ENCODE results near the gene LUC7L.
"Not testable (repeated sequence)": the region's sequence is repeated elsewhere in the genome, so short reads cannot be mapped to it uniquely, and the experiment has no call there.

LUC7L gene

DNA sequence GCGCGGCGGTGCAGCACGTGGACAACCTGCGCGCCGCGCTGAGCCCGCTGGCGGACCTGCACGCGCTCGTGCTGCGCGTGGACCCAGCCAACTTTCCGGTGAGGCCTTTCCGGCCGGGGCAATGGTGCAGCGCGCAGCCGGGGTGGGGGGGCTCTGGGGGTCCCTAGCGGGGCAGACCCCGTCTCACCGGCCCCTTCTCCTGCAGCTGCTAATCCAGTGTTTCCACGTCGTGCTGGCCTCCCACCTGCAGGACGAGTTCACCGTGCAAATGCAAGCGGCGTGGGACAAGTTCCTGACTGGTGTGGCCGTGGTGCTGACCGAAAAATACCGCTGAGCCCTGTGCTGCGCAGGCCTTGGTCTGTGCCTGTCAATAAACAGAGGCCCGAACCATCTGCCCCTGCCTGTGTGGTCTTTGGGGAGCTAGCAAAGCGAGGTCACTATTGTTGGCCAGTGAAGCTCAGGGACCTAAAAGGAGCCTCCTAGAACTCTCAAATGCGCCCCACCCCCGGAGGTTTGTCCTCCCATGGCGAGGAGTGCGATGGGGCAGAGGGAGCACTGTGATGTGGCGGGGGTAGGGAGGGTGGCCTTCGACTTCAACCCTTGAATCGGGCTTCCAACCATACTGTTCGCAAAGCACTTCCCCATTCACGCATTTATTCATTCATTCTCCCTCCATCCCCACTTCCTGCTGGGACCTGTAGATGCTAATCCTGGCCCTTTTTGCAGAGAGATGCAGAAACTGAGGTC is 62.7 kb downstream of the LUC7L start:
- Histone ChIP-seq H3K27me3 (ENCODE audit: control insufficient read depth, insufficient read depth, low read length, poor library complexity, severe bottlenecking) (peaks cover 89% of the 10 kb centered on the region), H3K36me3 (ENCODE audit: control insufficient read depth, insufficient read depth, low read length) (no peaks in the 10 kb centered on the region), H3K4me1 (ENCODE audit: control insufficient read depth, insufficient read depth, low read length) (peaks cover 13% of the 10 kb centered on the region), H3K4me3 (ENCODE audit: insufficient read depth, low read depth, low read length) (no peak overlapping the region), H3K9me3 (ENCODE audit: control insufficient read depth, low read length) (no peaks in the 10 kb centered on the region), H3K27ac (ENCODE audit: insufficient read depth, low read depth, low read length, poor library complexity, severe bottlenecking) (no peak overlapping the region)
- WGBS, 2 experiments: 14 to 15% methylated on average over 45 of the region's 45 CpGs

DNA sequence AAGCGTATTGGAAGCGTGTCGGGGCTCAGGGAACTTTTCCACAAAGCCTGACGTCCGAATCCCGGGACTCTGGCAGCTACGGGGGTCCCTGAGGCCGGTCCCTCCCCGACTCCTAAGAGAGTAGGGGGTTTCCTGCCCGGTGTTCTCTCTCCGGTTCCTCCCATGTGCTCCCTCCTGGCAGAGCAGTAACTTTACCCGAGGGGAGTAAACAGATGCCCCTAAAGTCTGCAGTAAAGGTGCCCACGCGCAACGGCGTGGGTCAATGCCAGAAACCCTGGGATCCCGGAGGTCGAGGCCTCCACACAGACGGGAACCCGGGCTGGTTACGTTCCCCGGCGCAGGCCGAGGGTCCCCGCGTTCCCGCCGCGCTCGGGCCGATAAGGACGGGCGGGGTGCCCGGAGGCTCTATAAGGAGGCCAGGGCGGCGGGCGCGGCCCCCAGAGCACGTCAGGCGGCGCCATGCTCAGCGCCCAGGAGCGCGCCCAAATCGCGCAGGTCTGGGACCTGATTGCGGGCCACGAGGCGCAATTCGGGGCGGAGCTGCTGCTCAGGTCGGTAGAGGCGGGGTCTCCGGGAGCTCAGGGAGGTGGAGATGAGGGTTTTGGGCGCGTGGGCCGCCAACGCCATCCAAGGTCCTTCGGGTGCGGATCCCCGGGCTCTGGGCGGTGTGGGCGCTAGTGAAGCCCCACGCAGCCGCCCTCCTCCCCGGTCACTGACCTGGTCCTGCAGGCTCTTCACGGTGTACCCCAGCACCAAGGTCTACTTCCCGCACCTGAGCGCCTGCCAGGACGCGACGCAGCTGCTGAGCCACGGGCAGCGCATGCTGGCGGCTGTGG is 63.5 kb downstream of the LUC7L start, which contains the start of gene HBM:
TSS of gene HBM (plus strand) at position 440 of the 836 bp plus-strand sequence. CDS start at position 460, 20 bp downstream.
- Histone ChIP-seq H3K9me3 (ENCODE audit: control insufficient read depth, low read length) (no peaks in the 10 kb centered on the region), H3K4me1 (ENCODE audit: control insufficient read depth, insufficient read depth, low read length) (peaks cover 13% of the 10 kb centered on the region), H3K27ac (ENCODE audit: insufficient read depth, low read depth, low read length, poor library complexity, severe bottlenecking) (no peak within 1 kb of the TSS), H3K36me3 (ENCODE audit: control insufficient read depth, insufficient read depth, low read length) (no peaks in the 10 kb centered on the region), H3K4me3 (ENCODE audit: insufficient read depth, low read depth, low read length) (no peak within 1 kb of the TSS), H3K27me3 (ENCODE audit: control insufficient read depth, insufficient read depth, low read length, poor library complexity, severe bottlenecking) (peaks cover 89% of the 10 kb centered on the region)
- WGBS, 2 experiments: 6 to 7% methylated on average over 75 of the region's 75 CpGs

DNA sequence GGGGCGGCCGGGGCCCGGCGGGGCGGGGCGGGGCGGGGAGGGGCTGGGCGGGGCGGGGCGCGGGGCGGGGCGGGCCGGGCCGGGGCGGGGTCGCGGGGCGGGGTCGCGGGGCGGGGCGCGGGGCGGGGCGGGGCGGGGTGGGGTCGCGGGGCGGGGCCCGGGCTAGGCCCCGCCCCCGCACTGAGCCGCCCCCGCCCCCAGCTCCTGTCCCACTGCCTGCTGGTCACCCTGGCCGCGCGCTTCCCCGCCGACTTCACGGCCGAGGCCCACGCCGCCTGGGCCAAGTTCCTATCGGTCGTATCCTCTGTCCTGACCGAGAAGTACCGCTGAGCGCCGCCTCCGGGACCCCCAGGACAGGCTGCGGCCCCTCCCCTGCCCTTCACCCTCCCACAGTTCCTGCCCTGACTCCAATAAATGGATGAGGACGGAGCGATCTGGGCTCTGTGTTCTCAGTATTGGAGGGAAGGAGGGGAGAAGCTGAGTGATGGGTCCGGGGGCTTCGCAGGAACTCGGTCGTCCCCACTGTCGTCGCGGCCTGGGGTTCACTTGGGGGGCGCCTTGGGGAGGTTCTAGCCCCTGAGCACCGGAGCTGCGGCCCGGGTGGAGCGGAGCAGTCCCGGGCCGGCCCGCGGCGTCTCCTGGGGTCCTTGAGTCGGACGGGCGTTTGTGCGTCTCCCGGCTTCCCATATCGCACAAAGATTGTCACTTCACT is 64.3 kb downstream of the LUC7L start:
- no peaks in the 10 kb centered on the region for H3K9me3 ChIP-seq (ENCODE audit: control insufficient read depth, low read length)
- peaks cover 83% of the 10 kb centered on the region for H3K27me3 ChIP-seq (ENCODE audit: control insufficient read depth, insufficient read depth, low read length, poor library complexity, severe bottlenecking)
- no peak overlapping the region for H3K27ac ChIP-seq (ENCODE audit: insufficient read depth, low read depth, low read length, poor library complexity, severe bottlenecking)
- 2% methylated on average over 52 to 74 of the region's 77 CpGs for WGBS, 2 experiments
- no peaks in the 10 kb centered on the region for H3K36me3 ChIP-seq (ENCODE audit: control insufficient read depth, insufficient read depth, low read length)
- no peak overlapping the region for H3K4me3 ChIP-seq (ENCODE audit: insufficient read depth, low read depth, low read length)
- H3K4me1 ChIP-seq (ENCODE audit: control insufficient read depth, insufficient read depth, low read length): peaks cover 13% of the 10 kb centered on the region

DNA sequence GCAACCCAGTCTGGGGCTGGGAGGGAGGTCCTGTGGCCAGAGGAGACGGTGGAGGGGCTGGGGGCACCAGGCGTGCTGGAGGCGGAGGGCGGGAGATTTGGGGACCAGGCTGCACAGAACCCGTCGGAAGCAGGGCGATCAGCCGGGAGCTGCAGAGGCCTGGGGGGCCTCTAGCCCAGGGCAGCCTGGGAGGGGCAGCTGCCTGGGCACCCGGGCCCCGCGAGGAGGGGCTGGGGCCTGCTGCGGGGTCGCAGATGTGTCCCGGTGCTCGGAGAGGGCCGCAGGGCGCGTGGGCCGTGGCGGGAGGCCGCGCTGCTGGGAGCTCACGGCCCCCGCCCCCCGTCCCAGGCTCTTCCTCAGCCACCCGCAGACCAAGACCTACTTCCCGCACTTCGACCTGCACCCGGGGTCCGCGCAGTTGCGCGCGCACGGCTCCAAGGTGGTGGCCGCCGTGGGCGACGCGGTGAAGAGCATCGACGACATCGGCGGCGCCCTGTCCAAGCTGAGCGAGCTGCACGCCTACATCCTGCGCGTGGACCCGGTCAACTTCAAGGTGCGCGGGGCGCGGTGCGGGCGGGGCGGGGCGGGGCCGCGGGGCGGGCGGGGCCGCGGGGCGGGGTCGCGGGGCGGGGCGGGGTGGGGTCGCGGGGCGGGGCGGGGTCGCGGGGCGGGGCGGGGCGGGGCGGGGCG is 65.0 kb downstream of the LUC7L start:
- not testable (repeated sequence) for H3K9me3 ChIP-seq (ENCODE audit: control insufficient read depth, low read length); H3K27ac ChIP-seq (ENCODE audit: insufficient read depth, low read depth, low read length, poor library complexity, severe bottlenecking); H3K4me3 ChIP-seq (ENCODE audit: insufficient read depth, low read depth, low read length); H3K36me3 ChIP-seq (ENCODE audit: control insufficient read depth, insufficient read depth, low read length)
- peaks cover 13% of the 10 kb centered on the region for H3K4me1 ChIP-seq (ENCODE audit: control insufficient read depth, insufficient read depth, low read length)
- peaks cover 81% of the 10 kb centered on the region for H3K27me3 ChIP-seq (ENCODE audit: control insufficient read depth, insufficient read depth, low read length, poor library complexity, severe bottlenecking)
- 0% methylated on average over 15 of the region's 80 CpGs for WGBS, 2 experiments

DNA sequence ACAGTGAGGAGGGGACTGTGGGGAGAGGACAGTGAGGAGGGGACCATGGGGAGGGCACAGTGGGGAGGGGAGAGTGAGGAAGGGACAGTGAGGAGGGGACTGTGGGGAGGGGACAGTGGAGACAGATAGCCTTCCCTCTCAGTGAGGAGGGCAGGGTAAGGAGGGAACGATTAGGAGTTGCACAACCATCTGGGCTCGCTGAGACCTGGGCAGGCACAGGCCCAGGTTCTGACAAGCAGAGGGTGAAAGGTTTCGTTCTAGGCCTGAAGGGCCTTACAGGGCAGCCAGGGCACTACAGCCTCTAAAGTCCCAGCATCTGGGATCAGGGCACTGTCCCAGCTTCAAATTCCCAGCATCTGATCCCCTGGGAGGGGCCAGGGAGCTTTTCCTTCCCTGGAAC is 65.6 kb downstream of the LUC7L start:
- H3K9me3 ChIP-seq (ENCODE audit: control insufficient read depth, low read length); H3K27ac ChIP-seq (ENCODE audit: insufficient read depth, low read depth, low read length, poor library complexity, severe bottlenecking); H3K4me3 ChIP-seq (ENCODE audit: insufficient read depth, low read depth, low read length); H3K36me3 ChIP-seq (ENCODE audit: control insufficient read depth, insufficient read depth, low read length): not testable (repeated sequence)
- peaks cover 79% of the 10 kb centered on the region for H3K27me3 ChIP-seq (ENCODE audit: control insufficient read depth, insufficient read depth, low read length, poor library complexity, severe bottlenecking)
- peaks cover 13% of the 10 kb centered on the region for H3K4me1 ChIP-seq (ENCODE audit: control insufficient read depth, insufficient read depth, low read length)
- WGBS, 2 experiments: no CpG with 5 or more reads among the region's 3 CpGs

DNA sequence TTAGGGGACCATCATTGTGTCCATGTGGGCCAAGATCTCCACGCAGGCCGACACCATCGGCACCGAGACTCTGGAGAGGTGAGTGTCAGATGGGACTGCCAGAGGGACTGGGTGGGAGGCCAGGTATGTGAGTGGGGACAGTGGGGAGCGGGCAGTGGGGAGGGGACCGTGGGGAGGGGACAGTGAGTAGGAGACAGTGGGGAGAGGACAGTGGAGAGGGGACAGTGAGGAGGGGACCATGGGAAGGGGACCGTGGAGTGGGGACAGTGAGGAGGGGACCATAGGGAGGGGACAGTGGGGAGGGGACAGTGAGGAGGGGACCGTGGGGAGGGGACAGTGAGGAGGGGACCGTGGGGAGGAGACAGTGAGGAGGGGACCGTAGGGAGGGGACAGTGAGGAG is 66.1 kb downstream of the LUC7L start:
- H3K9me3 ChIP-seq (ENCODE audit: control insufficient read depth, low read length); H3K27ac ChIP-seq (ENCODE audit: insufficient read depth, low read depth, low read length, poor library complexity, severe bottlenecking); H3K36me3 ChIP-seq (ENCODE audit: control insufficient read depth, insufficient read depth, low read length); H3K4me3 ChIP-seq (ENCODE audit: insufficient read depth, low read depth, low read length): not testable (repeated sequence)
- WGBS, 2 experiments: 82 to 88% methylated on average over 10 of the region's 10 CpGs
- Histone ChIP-seq H3K4me1 (ENCODE audit: control insufficient read depth, insufficient read depth, low read length) (peaks cover 13% of the 10 kb centered on the region), H3K27me3 (ENCODE audit: control insufficient read depth, insufficient read depth, low read length, poor library complexity, severe bottlenecking) (peaks cover 78% of the 10 kb centered on the region)

DNA sequence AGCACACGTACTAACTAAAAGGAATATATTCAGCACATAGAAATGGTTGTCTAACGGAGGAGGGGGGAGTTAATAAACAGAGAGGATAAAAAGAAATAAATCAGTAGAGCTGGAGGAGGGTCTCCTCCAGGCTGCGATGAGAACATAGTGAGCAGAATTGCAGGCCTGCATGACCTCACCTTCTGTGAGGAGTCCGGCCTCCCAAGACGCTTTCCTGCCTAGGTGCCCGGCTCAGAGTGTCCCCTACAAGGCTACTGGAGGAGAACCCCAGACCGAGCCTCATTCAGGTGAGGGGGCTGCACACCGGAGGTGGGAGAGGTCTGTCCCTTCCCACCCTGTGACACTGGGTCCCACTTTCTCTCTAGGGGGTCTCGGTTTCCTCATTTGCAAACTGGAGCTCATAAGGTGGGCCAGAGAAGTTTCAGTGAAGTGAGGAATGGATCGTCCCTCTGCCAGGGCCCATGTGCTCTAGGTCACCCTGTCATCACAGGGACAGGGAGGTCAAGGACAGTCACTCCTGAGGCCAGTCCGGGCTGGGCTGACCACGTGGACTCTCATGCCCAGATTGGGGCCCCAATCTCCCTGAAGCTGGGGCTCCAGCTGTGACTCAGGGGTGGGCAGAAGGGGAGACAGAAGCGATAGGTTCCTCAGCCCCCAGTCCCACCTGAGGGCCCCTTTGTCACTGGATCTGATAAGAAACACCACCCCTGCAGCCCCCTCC is 66.8 kb downstream of the LUC7L start:
- Histone ChIP-seq H3K27me3 (ENCODE audit: control insufficient read depth, insufficient read depth, low read length, poor library complexity, severe bottlenecking) (peaks cover 78% of the 10 kb centered on the region), H3K4me1 (ENCODE audit: control insufficient read depth, insufficient read depth, low read length) (peaks cover 13% of the 10 kb centered on the region), H3K36me3 (ENCODE audit: control insufficient read depth, insufficient read depth, low read length) (no peaks in the 10 kb centered on the region), H3K9me3 (ENCODE audit: control insufficient read depth, low read length) (no peaks in the 10 kb centered on the region), H3K27ac (ENCODE audit: insufficient read depth, low read depth, low read length, poor library complexity, severe bottlenecking) (no peak overlapping the region), H3K4me3 (ENCODE audit: insufficient read depth, low read depth, low read length) (no peak overlapping the region)
- WGBS, 2 experiments: 89 to 93% methylated on average over 13 of the region's 13 CpGs

DNA sequence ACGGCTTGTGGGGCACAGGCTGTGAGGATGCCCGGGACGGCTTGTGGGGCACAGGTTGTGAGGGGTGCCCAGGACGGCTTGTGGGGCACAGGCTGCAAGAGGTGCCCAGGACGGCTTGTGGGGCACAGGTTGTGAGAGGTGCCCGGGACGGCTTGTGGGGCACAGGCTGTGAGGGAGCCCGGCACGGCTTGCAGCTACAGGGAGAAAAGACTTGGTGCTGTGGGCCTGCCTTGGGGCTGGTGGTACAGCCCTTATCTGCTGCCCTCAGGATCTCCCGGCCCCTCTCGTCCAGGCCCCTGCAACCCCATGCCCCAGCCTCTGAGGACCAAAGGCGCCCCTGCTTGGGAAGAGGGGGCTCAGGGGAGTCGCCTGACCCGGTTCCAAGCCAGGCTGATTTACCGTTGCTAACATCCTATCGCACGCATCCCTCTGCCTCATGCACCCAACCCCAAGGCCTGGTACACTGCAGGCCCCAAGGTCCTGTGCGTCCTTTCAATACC is 68.5 kb downstream of the LUC7L start:
- H3K27me3 ChIP-seq (ENCODE audit: control insufficient read depth, insufficient read depth, low read length, poor library complexity, severe bottlenecking): peaks cover 78% of the 10 kb centered on the region

DNA sequence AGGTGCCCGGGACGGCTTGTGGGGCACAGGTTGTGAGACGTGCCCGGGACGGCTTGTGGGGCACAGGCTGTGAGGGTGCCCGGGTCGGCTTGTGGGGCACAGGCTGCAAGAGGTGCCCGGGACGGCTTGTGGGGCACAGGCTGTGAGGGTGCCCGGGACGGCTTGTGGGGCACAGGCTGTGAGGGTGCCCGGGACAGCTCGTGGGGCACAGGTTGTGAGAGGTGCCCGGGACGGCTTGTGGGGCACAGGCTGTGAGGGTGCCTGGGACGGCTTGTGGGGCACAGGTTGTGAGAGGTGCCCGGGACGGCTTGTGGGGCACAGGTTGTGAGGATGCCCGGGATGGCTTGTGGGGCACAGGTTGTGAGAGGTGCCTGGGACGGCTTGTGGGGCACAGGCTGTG is 69.0 kb downstream of the LUC7L start:
- not testable (repeated sequence) for H3K4me1 ChIP-seq (ENCODE audit: control insufficient read depth, insufficient read depth, low read length); H3K27ac ChIP-seq (ENCODE audit: insufficient read depth, low read depth, low read length, poor library complexity, severe bottlenecking); H3K9me3 ChIP-seq (ENCODE audit: control insufficient read depth, low read length); H3K36me3 ChIP-seq (ENCODE audit: control insufficient read depth, insufficient read depth, low read length); H3K4me3 ChIP-seq (ENCODE audit: insufficient read depth, low read depth, low read length)
- H3K27me3 ChIP-seq (ENCODE audit: control insufficient read depth, insufficient read depth, low read length, poor library complexity, severe bottlenecking): peaks cover 78% of the 10 kb centered on the region
- 78 to 80% methylated on average over 17 to 20 of the region's 20 CpGs for WGBS, 2 experiments

More for the DNA sequence above, 68.5 kb downstream of the LUC7L start:
- Histone ChIP-seq H3K4me3 (ENCODE audit: insufficient read depth, low read depth, low read length) (no peak overlapping the region), H3K27ac (ENCODE audit: insufficient read depth, low read depth, low read length, poor library complexity, severe bottlenecking) (no peak overlapping the region), H3K36me3 (ENCODE audit: control insufficient read depth, insufficient read depth, low read length) (no peaks in the 10 kb centered on the region), H3K4me1 (ENCODE audit: control insufficient read depth, insufficient read depth, low read length) (peaks cover 4% of the 10 kb centered on the region), H3K9me3 (ENCODE audit: control insufficient read depth, low read length) (no peaks in the 10 kb centered on the region)
- 72 to 73% methylated on average over 17 to 18 of the region's 18 CpGs for WGBS, 2 experiments

Data from ectodermal cell (in vitro differentiated cells).